ENCODE data around the gene FAM200C. TPM values are rescaled to one million over a fixed set of nuclear protein-coding genes. Genes with fewer than 3 reads are reported as not detected.

FAM200C gene
- total RNA-seq, 1 experiment from 2014 or later, result 3.2 TPM

- intact Hi-C loops (cut with micrococcal nuclease; ENCODE audit: unreplicated experiment), result no loop called here
- no TSS peak for BruUV-seq (replicated peaks)
- no peak for DNase-seq
- Mint-ChIP-seq H3K4me3 (ENCODE audit: unreplicated experiment) (no peak overlapping the region), H3K4me1 (ENCODE audit: low read depth, unreplicated experiment) (no peaks in the 10 kb centered on the region), H3K27me3 (ENCODE audit: insufficient read depth, unreplicated experiment) (no peaks in the 10 kb centered on the region), H3K27ac (ENCODE audit: unreplicated experiment) (no peak overlapping the region), H3K9me3 (ENCODE audit: unreplicated experiment) (no peaks in the 10 kb centered on the region), H3K36me3 (ENCODE audit: insufficient read depth, unreplicated experiment) (no peaks in the 10 kb centered on the region)
- no peak overlapping the region for H3K4me3 ChIP-seq (ENCODE audit: low read depth, low read length)
- ChIA-PET CTCF (no interaction called here), POLR2A (no interaction called here)
- no peaks in the 10 kb centered on the region for H3K4me1 ChIP-seq
- TF ChIP-seq, protein P1, sequence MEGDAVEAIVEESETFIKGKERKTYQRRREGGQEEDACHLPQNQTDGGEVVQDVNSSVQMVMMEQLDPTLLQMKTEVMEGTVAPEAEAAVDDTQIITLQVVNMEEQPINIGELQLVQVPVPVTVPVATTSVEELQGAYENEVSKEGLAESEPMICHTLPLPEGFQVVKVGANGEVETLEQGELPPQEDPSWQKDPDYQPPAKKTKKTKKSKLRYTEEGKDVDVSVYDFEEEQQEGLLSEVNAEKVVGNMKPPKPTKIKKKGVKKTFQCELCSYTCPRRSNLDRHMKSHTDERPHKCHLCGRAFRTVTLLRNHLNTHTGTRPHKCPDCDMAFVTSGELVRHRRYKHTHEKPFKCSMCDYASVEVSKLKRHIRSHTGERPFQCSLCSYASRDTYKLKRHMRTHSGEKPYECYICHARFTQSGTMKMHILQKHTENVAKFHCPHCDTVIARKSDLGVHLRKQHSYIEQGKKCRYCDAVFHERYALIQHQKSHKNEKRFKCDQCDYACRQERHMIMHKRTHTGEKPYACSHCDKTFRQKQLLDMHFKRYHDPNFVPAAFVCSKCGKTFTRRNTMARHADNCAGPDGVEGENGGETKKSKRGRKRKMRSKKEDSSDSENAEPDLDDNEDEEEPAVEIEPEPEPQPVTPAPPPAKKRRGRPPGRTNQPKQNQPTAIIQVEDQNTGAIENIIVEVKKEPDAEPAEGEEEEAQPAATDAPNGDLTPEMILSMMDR (IDR thresholded peaks at IDR 0.05; ENCODE audit: insufficient read depth in 1 of 2, low read depth in 1 of 2, low read length in 1 of 2, severe bottlenecking in 1 of 2, unreplicated experiment in 1 of 2), result no peak
- no peaks in the 10 kb centered on the region for H3K27me3 ChIP-seq (replicated peaks; ENCODE audit: control insufficient read depth, insufficient read depth, low read length)
- H3K36me3 ChIP-seq (ENCODE audit: control insufficient read depth, insufficient read depth, low read length), result no peaks in the 10 kb centered on the region
- H3K9me3 ChIP-seq, result no peaks in the 10 kb centered on the region
Observed at GRCh38 chr5:160445751-160446150, 45.9 kb upstream of the FAM200C start.

DNA sequence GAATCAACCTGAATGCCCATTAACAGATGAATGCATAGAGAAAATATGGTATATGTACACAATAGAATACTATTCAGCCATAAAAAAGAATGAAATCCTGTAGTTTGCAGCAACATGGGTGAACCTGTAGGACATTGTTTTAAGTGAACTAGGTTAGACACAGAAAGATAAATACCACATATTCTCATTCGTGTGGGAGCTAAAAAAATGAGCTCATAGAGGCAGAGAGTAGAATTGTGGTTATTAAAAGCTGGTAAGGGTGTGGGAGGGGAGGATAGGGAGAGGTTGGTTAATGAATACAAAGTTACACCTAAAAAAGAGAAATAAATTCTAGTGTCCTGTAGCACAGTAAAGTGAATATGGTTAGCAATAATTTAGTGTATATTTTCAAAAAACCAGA is 45.3 kb upstream of the FAM200C start:
- no peaks in the 10 kb centered on the region for H3K9me3 ChIP-seq
- Mint-ChIP-seq H3K9me3 (ENCODE audit: unreplicated experiment) (no peaks in the 10 kb centered on the region), H3K27ac (ENCODE audit: unreplicated experiment) (no peak overlapping the region), H3K36me3 (ENCODE audit: insufficient read depth, unreplicated experiment) (no peaks in the 10 kb centered on the region), H3K27me3 (ENCODE audit: insufficient read depth, unreplicated experiment) (no peaks in the 10 kb centered on the region), H3K4me1 (ENCODE audit: low read depth, unreplicated experiment) (no peaks in the 10 kb centered on the region), H3K4me3 (ENCODE audit: unreplicated experiment) (no peak overlapping the region)
- ChIA-PET POLR2A (no interaction called here), CTCF (no interaction called here)
- no peaks in the 10 kb centered on the region for H3K27me3 ChIP-seq (replicated peaks; ENCODE audit: control insufficient read depth, insufficient read depth, low read length)
- no peaks in the 10 kb centered on the region for H3K4me1 ChIP-seq
- no peak overlapping the region for H3K4me3 ChIP-seq (ENCODE audit: low read depth, low read length)
- intact Hi-C loops (cut with micrococcal nuclease; ENCODE audit: unreplicated experiment), result no loop called here
- BruUV-seq (replicated peaks), result no TSS peak
- TF ChIP-seq, protein P1 (IDR thresholded peaks at IDR 0.05; ENCODE audit: insufficient read depth in 1 of 2, low read depth in 1 of 2, low read length in 1 of 2, severe bottlenecking in 1 of 2, unreplicated experiment in 1 of 2), result no peak
- no peaks in the 10 kb centered on the region for H3K36me3 ChIP-seq (ENCODE audit: control insufficient read depth, insufficient read depth, low read length)
- no peak for DNase-seq

GRCh38 chr5:160444407-160444806 is 44.6 kb upstream of the FAM200C start:
- BruUV-seq (replicated peaks), result no TSS peak
- no peaks in the 10 kb centered on the region for H3K27me3 Mint-ChIP-seq (ENCODE audit: insufficient read depth, unreplicated experiment)
- intact Hi-C loops (cut with micrococcal nuclease; ENCODE audit: unreplicated experiment), result loop anchor here (1.0 kb wide), 1 partner anchor 23 kb away; no protein-coding TSS in a partner anchor

More at GRCh38 chr5:160444407-160444806, 44.6 kb upstream of the FAM200C start:
- Histone ChIP-seq H3K27me3 (replicated peaks; ENCODE audit: control insufficient read depth, insufficient read depth, low read length) (no peaks in the 10 kb centered on the region), H3K36me3 (ENCODE audit: control insufficient read depth, insufficient read depth, low read length) (no peaks in the 10 kb centered on the region), H3K4me3 (ENCODE audit: low read depth, low read length) (no peak overlapping the region), H3K4me1 (no peaks in the 10 kb centered on the region), H3K9me3 (no peaks in the 10 kb centered on the region)
- Mint-ChIP-seq H3K4me3 (ENCODE audit: unreplicated experiment) (no peak overlapping the region), H3K9me3 (ENCODE audit: unreplicated experiment) (no peaks in the 10 kb centered on the region), H3K36me3 (ENCODE audit: insufficient read depth, unreplicated experiment) (no peaks in the 10 kb centered on the region), H3K4me1 (ENCODE audit: low read depth, unreplicated experiment) (no peaks in the 10 kb centered on the region), H3K27ac (ENCODE audit: unreplicated experiment) (no peak overlapping the region)
- ChIA-PET POLR2A (no interaction called here), CTCF (no interaction called here)
- no peak for DNase-seq
- TF ChIP-seq, protein P1 (IDR thresholded peaks at IDR 0.05; ENCODE audit: insufficient read depth in 1 of 2, low read depth in 1 of 2, low read length in 1 of 2, severe bottlenecking in 1 of 2, unreplicated experiment in 1 of 2), result no peak

All from Caco-2 (cell line).